GM18520 (cell line): ENCODE data around the gene THOC6.

ENCODE experiments used
- ATAC-seq: cut with Tn5 transposase; IDR thresholded peaks from one replicate; pipeline ENCODE4 v1.9.1; 2021; ENCODE audit not compliant: unreplicated experiment

THOC6 gene

GRCh38 chr16:3029491-3030221 is 5.8 kb downstream of the THOC6 start:
- no peak for ATAC-seq

GRCh38 chr16:3030222-3031212 is 6.7 kb downstream of the THOC6 start:
- ATAC-seq = no peak

- ATAC-seq = no peak
Measured at GRCh38 chr16:3032624-3033023, 8.8 kb downstream of the THOC6 start.

- no peak for ATAC-seq
Measured at GRCh38 chr16:3035289-3035971, 11.6 kb downstream of the THOC6 start.

- no peak for ATAC-seq
Measured at GRCh38 chr16:3035972-3036725, 12.3 kb downstream of the THOC6 start.

GRCh38 chr16:3036726-3037315 is 13.0 kb downstream of the THOC6 start, which contains the start of gene BICDL2:
Gene BICDL2 (minus strand): TSS chr16:3036944. CDS start chr16:3035496, 1,448 bp downstream.
- ATAC-seq = no peak

- ATAC-seq = no peak
Measured at GRCh38 chr16:3038256-3038655, 14.4 kb downstream of the THOC6 start.

GRCh38 chr16:3038896-3039295 is 15.1 kb downstream of the THOC6 start:
- no peak for ATAC-seq

GRCh38 chr16:3042376-3042775 is 18.5 kb downstream of the THOC6 start:
- ATAC-seq = no peak

- ATAC-seq = no peak
Measured at GRCh38 chr16:3044708-3045107, 20.9 kb downstream of the THOC6 start.

GRCh38 chr16:3045758-3046640 is 22.2 kb downstream of the THOC6 start, which contains the start of gene MMP25:
Gene MMP25 (plus strand): TSS chr16:3046561. CDS start chr16:3046918, 357 bp downstream.
- ATAC-seq = no peak

GRCh38 chr16:3046641-3047386 is 23.0 kb downstream of the THOC6 start:
- no peak for ATAC-seq

- ATAC-seq = no peak
Measured at GRCh38 chr16:3047387-3047720, 23.5 kb downstream of the THOC6 start.

- ATAC-seq = no peak
Measured at GRCh38 chr16:3049921-3050481, 26.2 kb downstream of the THOC6 start.

- no peak for ATAC-seq
Measured at GRCh38 chr16:3050487-3050886, 26.7 kb downstream of the THOC6 start.

- no peak for ATAC-seq
Measured at GRCh38 chr16:3051009-3051408, 27.2 kb downstream of the THOC6 start.

GRCh38 chr16:3051494-3051893 is 27.7 kb downstream of the THOC6 start:
- no peak for ATAC-seq
